ENCODE results near the gene SHBG. TPM values are rescaled to one million over a fixed set of nuclear protein-coding genes. Genes with fewer than 3 reads are reported as not detected.
"Not testable (repeated sequence)": the region's sequence is repeated elsewhere in the genome, so short reads cannot be mapped to it uniquely, and the experiment has no call there.

SHBG gene
- total RNA-seq, 2 experiments from 2014 or later = not detected

DNA sequence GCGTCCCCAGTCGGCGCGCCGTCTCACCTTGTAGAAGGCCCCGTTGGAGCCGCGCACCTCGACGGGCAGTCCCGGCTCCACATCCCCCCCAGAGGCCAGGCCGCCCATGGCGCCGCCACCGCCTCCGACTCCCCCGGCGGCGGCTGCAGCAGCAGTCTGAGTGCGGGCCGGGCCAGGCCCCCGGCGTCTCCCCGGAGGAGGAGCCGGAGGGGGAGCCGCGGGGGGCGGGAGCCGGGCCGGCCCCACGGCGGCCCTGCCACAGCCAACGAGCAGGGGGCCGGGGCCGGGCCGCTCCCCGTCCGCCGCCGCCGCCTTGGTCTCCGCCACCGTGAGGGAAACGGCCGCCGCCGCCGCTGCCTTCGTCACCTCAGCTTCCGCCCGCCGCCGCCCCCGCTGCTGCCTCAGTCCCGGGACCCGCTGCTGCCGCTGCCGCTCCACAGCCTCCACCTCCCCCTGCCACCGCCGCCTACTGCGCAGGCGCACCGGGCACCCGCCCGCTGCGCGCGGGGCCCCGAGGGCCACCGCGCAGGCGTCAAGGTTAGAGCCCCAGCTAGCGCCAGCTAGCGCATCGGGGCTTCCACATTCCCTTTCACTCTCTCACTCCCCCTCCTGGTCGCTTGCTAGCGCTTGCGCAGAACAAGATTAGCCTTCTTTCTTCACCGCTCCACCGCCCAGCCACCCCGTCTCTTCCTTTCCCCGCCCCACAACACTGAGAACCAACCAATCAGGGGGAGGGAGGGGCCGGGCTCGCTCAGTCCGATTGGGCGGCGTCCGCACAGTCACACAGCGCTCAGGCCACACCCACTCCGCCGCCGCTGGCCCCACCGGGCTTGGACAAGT is 15.3 kb upstream of the SHBG start, which contains the start of gene FXR2:
FXR2 (minus strand) TSS at position 473 of the 840 bp plus-strand sequence; CDS start at position 108, 365 bp downstream.
- intact Hi-C loops (cut with micrococcal nuclease) = loop anchor here (1.0 to 2.0 kb wide), 8 partner anchors 13 to 505 kb away; partner anchors contain the start of genes POLR2A and SAT2
- H3K27me3 Mint-ChIP-seq = no peaks in the 10 kb centered on the region
- H3K36me3 Mint-ChIP-seq = peaks cover 5% of the 10 kb centered on the region
- H3K27ac Mint-ChIP-seq = peak within 1 kb of the TSS; percentile 87
- H3K4me3 Mint-ChIP-seq = peak within 1 kb of the TSS; percentile 87
- peak; percentile 100 for DNase-seq
- H3K4me1 Mint-ChIP-seq (ENCODE audit: low read depth) = peaks cover 31% of the 10 kb centered on the region
- CTCF ChIA-PET = interaction anchor here (0.6 to 5.5 kb wide), 19 partner anchors 8 to 259 kb away, joined by 3 to 38 read pairs (median 4); partner anchors contain the start of genes MPDU1, SAT2, SENP3 and SOX15
- H3K9me3 Mint-ChIP-seq = no peaks in the 10 kb centered on the region
- POLR2A ChIA-PET = interaction anchor here (0.6 to 3.8 kb wide), 7 partner anchors 12 to 74 kb away, joined by 3 to 31 read pairs (median 6); partner anchors contain the start of genes CD68, MPDU1, SAT2 and TP53

DNA sequence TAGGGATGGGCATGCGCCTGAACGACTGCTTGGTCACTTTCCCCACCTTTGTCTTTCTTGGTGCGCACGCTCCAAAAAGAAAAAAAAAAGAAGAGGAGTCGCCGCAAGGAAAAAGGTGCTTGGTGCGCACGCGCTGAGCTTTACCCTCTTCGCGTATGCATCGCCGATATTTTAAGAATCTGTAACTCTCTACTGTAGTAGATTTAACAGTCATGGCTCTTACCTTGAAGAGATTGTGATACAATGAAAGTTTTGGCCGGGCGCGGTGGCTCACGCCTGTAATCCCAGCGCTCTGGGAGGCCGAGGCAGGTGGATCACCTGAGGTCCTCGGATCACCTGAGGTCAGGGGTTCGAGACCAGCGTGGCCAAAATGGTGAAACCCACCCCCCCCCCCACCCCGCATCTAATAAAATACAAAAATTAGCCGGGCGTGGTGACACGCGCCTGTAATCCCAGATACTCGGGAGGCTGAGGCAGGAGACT is 14.6 kb upstream of the SHBG start:
- ChIA-PET POLR2A (interaction anchor here (0.6 to 3.8 kb wide), 8 partner anchors 12 to 174 kb away, joined by 3 to 31 read pairs (median 5); partner anchors contain the start of genes CD68, MPDU1, SAT2 and TP53), CTCF (interaction anchor here (0.6 to 5.5 kb wide), 15 partner anchors 9 to 260 kb away, joined by 3 to 38 read pairs (median 4); partner anchors contain the start of genes MPDU1, SAT2, SENP3 and SOX15)
- H3K9me3 Mint-ChIP-seq = no peaks in the 10 kb centered on the region
- H3K4me1 Mint-ChIP-seq (ENCODE audit: low read depth) = peaks cover 31% of the 10 kb centered on the region
- H3K27ac Mint-ChIP-seq = peak overlapping the region; percentile 87
- intact Hi-C loops (cut with micrococcal nuclease) = loop anchor here (1.0 to 2.0 kb wide), 6 partner anchors 12 to 504 kb away; partner anchors contain the start of genes POLR2A and SAT2
- no peak for DNase-seq
- H3K4me3 Mint-ChIP-seq = peak overlapping the region; percentile 78
- H3K36me3 Mint-ChIP-seq = peaks cover 5% of the 10 kb centered on the region
- H3K27me3 Mint-ChIP-seq = no peaks in the 10 kb centered on the region

DNA sequence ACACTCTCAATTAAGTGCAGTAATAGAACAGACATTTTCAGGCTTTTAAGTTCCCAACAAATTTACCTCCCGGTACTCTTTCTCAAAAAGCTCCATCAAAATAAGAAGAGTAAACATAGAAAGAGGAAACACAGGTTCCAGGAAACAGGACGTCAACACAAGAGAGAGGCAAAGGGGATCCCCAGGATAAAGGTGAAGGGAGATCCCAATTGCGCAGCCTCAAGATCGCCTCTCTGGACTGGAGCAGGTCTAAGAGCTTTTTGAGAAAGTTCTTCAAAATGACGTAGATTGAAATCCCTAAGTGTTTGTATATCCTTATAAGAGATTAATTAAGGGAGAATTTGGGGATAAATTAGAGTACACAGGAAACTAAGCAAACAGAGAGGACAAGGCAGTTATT is 11.3 kb upstream of the SHBG start:
- ChIA-PET POLR2A (no interaction called here), CTCF (interaction anchor here (1.0 kb wide), 1 partner anchor 9 kb away, joined by 5 read pairs; the partner anchor contains the start of gene SAT2)
- Mint-ChIP-seq H3K36me3 (no peaks in the 10 kb centered on the region), H3K4me3 (no peak overlapping the region), H3K9me3 (no peaks in the 10 kb centered on the region), H3K27me3 (no peaks in the 10 kb centered on the region), H3K27ac (no peak overlapping the region), H3K4me1 (ENCODE audit: low read depth) (peaks cover 2% of the 10 kb centered on the region)
- intact Hi-C loops (cut with micrococcal nuclease) = no loop called here
- DNase-seq = no peak

DNA sequence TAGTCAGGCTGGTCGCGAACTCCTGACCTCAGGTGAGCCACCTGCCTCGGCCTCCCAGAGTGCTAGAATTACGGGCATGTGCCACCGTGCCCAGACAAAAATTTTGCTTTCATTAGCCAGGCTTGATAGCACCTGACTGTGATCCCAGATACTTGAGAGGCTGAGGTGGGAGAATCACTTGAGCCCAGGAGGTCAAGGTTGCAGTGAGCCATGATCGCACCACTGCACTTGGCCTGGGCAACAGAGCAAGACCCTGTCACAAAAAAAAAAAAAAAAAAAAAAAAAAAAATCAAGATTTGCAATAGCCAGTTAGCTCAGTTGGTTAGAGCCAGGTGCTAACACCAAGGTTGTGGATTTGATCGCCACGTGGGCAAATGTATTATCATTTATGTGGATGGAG is 9.1 kb upstream of the SHBG start:
- no peak for DNase-seq
- Mint-ChIP-seq H3K9me3 (no peaks in the 10 kb centered on the region), H3K4me1 (ENCODE audit: low read depth) (no peaks in the 10 kb centered on the region), H3K27me3 (no peaks in the 10 kb centered on the region), H3K4me3 (no peak overlapping the region), H3K36me3 (no peaks in the 10 kb centered on the region), H3K27ac (no peak overlapping the region)
- ChIA-PET CTCF (interaction anchor here (0.6 to 1.5 kb wide), 4 partner anchors 11 to 440 kb away, joined by 3 read pairs; no protein-coding TSS in a partner anchor), POLR2A (interaction anchor here (1.6 kb wide), 1 partner anchor 18 kb away, joined by 3 read pairs; no protein-coding TSS in a partner anchor)
- intact Hi-C loops (cut with micrococcal nuclease) = no loop called here

DNA sequence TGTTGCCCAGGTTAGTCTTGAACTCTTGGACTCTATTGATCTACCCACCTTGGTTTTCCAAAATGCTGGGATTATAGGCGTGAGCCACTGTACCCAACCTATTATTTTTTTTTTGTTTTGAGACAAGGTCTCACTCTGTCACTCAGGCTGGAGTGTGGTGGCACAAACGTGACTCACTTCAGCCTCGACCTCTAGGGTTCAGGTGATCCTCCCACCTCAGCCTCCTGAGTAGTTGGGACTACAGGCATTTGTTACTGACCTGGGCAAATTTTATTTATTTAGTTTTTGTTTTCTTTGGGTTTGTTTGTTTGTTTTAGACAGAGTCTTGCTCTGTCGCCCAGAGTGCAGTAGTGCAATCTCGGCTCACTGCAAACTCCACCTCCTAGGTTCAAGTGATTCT is 6.3 kb upstream of the SHBG start:
- no peak overlapping the region for H3K27ac Mint-ChIP-seq
- intact Hi-C loops (cut with micrococcal nuclease) = no loop called here
- ChIA-PET CTCF (no interaction called here), POLR2A (no interaction called here)
- peaks cover 11% of the 10 kb centered on the region for H3K4me1 Mint-ChIP-seq (ENCODE audit: low read depth)
- no peaks in the 10 kb centered on the region for H3K27me3 Mint-ChIP-seq
- no peak overlapping the region for H3K4me3 Mint-ChIP-seq
- no peaks in the 10 kb centered on the region for H3K36me3 Mint-ChIP-seq
- no peaks in the 10 kb centered on the region for H3K9me3 Mint-ChIP-seq
- no peak for DNase-seq

DNA sequence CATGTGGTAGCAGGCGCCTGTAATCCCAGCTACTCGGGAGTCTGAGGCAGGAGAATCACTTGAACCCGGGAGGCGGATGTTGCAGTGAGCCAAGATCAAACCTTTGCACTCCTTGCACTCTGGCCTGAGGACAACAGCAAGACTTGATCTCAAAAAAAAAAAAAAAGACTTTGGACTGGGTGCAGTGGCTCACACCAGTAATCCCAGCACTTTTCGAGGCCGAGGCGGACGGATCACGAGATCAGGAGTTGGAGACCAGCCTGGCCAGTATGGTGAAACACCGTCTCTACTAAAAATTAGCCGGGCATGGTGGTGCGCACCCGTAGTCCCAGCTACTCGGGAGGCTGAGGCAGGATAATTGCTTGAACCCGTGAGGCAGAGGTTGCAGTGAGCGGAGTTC is 4.2 kb upstream of the SHBG start:
- H3K27me3 Mint-ChIP-seq; POLR2A ChIA-PET; H3K4me3 Mint-ChIP-seq; H3K9me3 Mint-ChIP-seq; DNase-seq; H3K27ac Mint-ChIP-seq; H3K36me3 Mint-ChIP-seq; intact Hi-C loops (cut with micrococcal nuclease): not testable (repeated sequence)
- peaks cover 11% of the 10 kb centered on the region for H3K4me1 Mint-ChIP-seq (ENCODE audit: low read depth)
- CTCF ChIA-PET = interaction anchor here (0.6 to 3.1 kb wide), 2 partner anchors 10 to 62 kb away, joined by 4 to 26 read pairs; partner anchors contain the start of genes TP53 and WRAP53

DNA sequence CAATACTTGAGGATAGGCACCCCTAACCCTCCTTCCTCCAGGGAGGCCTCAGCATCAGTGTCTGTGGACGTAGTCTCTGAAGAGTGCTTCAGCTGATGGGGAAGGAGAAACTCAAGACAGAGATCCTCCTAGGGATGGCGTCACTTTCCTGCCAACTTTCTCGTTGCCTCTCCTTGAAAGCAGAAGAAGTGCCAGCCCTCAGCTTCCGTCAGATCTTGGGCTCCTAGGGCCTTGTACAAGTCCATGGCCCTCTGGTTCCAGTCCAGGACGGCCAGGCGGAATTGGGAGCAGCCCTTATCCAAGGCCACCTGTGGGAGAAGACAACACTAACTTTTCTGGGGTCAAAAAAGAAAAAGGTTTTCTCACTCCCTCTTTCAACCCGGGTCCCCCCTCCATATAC is 3.6 kb upstream of the SHBG start:
- ChIA-PET CTCF (interaction anchor here (1.8 to 3.1 kb wide), 3 partner anchors 11 to 61 kb away, joined by 9 to 26 read pairs (median 16); partner anchors contain the start of genes FXR2, TP53 and WRAP53), POLR2A (interaction anchor here (2.0 to 2.4 kb wide), 2 partner anchors 11 to 60 kb away, joined by 7 to 24 read pairs; partner anchors contain the start of genes FXR2, TP53 and WRAP53)
- peak overlapping the region; percentile 89 for H3K4me3 Mint-ChIP-seq
- no peak overlapping the region for H3K27ac Mint-ChIP-seq
- peaks cover 11% of the 10 kb centered on the region for H3K4me1 Mint-ChIP-seq (ENCODE audit: low read depth)
- no peak for DNase-seq
- intact Hi-C loops (cut with micrococcal nuclease) = no loop called here
- H3K36me3 Mint-ChIP-seq = no peaks in the 10 kb centered on the region
- no peaks in the 10 kb centered on the region for H3K27me3 Mint-ChIP-seq
- no peaks in the 10 kb centered on the region for H3K9me3 Mint-ChIP-seq

DNA sequence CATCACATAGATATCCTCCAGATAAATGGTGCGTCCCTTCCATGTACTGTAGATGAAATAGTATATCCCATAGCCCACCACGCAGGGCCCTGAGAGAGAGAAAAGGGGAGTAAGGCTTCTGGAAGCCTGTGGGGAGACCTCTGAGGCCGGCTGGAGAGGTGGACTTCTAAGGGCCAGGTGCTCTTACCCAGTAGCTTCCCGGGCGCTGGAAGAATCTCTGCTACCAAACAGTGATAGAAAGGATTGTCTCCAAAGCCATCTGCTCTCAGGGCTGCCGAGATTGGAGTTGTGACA is 3.0 kb upstream of the SHBG start:
- H3K36me3 Mint-ChIP-seq = no peaks in the 10 kb centered on the region
- H3K9me3 Mint-ChIP-seq = no peaks in the 10 kb centered on the region
- ChIA-PET CTCF (interaction anchor here (1.2 to 3.1 kb wide), 6 partner anchors 9 to 61 kb away, joined by 4 to 26 read pairs (median 7); partner anchors contain the start of genes FXR2, MPDU1, TP53 and WRAP53), POLR2A (interaction anchor here (0.9 to 2.4 kb wide), 4 partner anchors 12 to 60 kb away, joined by 3 to 24 read pairs (median 6); partner anchors contain the start of genes ATP1B2, FXR2, TP53 and WRAP53)
- H3K27me3 Mint-ChIP-seq = no peaks in the 10 kb centered on the region
- no peak overlapping the region for H3K27ac Mint-ChIP-seq
- H3K4me1 Mint-ChIP-seq (ENCODE audit: low read depth) = peaks cover 11% of the 10 kb centered on the region
- peak overlapping the region; percentile 89 for H3K4me3 Mint-ChIP-seq
- intact Hi-C loops (cut with micrococcal nuclease) = loop anchor here (1.0 kb wide), 1 partner anchor 12 kb away; no protein-coding TSS in a partner anchor
- no peak for DNase-seq

DNA sequence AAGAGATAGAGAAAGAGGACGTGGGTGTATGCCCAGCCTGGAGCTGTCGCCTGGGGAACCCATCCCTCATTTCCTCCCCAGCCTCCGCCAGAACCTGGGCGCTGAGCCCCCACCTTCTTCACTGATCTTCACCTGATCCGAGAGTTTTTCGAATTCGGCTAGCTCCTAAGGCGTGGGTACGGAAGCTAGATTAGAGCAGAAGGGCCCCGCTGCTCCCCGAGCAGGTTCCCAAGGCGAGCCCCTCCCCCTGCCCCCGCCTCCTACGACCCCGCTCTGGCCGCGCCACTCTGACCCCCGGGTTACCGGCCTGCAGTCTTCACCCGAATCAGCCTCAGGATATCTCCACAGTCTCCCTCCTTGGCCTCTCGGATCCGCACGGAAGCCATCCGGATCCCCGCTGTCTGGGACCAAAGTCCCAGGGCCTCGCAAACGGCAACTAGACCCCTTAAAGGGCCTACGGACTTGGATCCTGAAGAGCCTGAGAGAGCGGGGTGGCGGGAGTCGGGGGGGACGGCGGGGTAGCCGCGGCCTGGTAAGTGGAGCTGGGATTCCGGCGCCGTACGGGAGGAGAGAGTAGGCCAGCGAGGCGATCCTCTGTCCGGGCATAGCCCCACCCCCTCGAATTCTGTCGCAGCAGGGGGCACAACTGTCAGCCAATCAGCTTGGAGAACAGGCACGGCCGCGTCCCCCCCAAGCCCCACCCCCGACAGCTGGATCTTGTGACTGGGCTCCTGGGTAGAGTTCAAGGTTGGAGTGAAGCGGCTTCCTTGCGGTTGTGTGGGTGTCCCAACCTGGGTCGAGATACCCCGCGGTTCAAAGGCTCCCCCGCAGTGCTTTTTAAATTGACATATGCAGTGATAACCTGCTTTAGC is 2.4 kb upstream of the SHBG start, which contains the start of gene SAT2:
SAT2 (minus strand) TSS at position 572 of the 872 bp plus-strand sequence; CDS start at position 386, 186 bp downstream.
- H3K27me3 Mint-ChIP-seq = no peaks in the 10 kb centered on the region
- H3K9me3 Mint-ChIP-seq = no peaks in the 10 kb centered on the region
- peaks cover 11% of the 10 kb centered on the region for H3K4me1 Mint-ChIP-seq (ENCODE audit: low read depth)
- intact Hi-C loops (cut with micrococcal nuclease) = loop anchor here (1.0 kb wide), 1 partner anchor 12 kb away; no protein-coding TSS in a partner anchor
- CTCF ChIA-PET = interaction anchor here (0.7 to 3.1 kb wide), 10 partner anchors 10 to 115 kb away, joined by 3 to 26 read pairs (median 4); partner anchors contain the start of genes FXR2, MPDU1, TP53 and WRAP53
- POLR2A ChIA-PET = interaction anchor here (0.9 to 2.4 kb wide), 4 partner anchors 12 to 59 kb away, joined by 3 to 24 read pairs (median 6); partner anchors contain the start of genes ATP1B2, FXR2, TP53 and WRAP53
- peak within 1 kb of the TSS; percentile 89 for H3K4me3 Mint-ChIP-seq
- DNase-seq = peak; percentile 92
- H3K36me3 Mint-ChIP-seq = no peaks in the 10 kb centered on the region
- peak within 1 kb of the TSS; percentile 58 for H3K27ac Mint-ChIP-seq

DNA sequence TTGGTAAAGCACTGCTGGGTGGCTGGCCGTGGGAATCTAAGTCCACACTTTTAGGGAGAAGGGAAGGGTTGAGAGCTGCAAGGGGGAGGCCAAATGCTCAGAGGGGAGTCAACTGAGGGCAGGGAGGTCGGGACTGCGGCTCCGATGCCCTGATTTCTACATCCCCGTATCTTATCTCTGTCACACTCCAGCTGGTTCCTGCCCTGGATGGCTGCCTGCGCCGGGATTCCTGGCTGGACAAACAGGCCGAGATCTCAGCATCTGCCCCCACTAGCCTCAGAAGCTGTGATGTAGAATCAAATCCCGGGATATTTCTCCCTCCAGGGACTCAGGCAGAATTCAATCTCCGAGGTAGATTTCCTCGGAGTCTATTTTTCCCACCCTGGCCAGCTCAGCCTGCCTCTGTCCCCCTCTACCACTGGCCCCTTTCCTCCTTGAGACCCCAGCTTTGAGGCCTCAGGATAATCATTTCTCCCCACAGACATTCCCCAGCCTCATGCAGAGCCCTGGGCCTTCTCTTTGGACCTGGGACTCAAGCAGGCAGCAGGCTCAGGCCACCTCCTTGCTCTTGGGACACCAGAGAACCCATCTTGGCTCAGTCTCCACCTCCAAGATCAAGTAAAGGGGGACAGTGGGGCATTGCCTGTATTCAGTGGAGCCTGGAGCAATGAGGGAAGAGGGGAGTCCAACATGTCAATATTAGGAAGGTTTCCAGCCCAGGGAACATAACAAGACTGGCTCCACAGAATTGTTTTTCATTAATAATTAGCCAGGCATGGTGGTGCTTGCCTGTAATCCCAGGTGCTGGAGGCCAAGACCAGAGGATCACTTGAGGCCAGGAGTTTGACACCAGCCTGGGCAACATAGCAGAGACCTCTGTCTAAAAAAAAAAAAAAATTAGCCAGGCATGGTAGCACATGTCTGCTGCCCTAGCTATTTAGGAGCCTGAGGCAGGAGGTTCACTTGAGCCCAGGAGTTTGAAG is 1.8 kb downstream of the SHBG start:
- Mint-ChIP-seq H3K36me3 (no peaks in the 10 kb centered on the region), H3K27me3 (no peaks in the 10 kb centered on the region), H3K4me1 (ENCODE audit: low read depth) (peaks cover 6% of the 10 kb centered on the region), H3K27ac (no peak overlapping the region), H3K4me3 (no peak overlapping the region), H3K9me3 (no peaks in the 10 kb centered on the region)
- ChIA-PET CTCF (interaction anchor here (0.8 to 5.8 kb wide), 10 partner anchors 11 to 123 kb away, joined by 3 to 61 read pairs (median 4); partner anchors contain the start of genes DNAH2, FXR2, TP53 and WRAP53), POLR2A (interaction anchor here (1.9 kb wide), 1 partner anchor 55 kb away, joined by 11 read pairs; the partner anchor contains the start of gene TP53)
- no peak for DNase-seq
- intact Hi-C loops (cut with micrococcal nuclease) = loop anchor here (1.0 kb wide), 1 partner anchor 57 kb away; the partner anchor contains the start of gene WRAP53

All from activated CD4-positive, alpha-beta memory T cell treated with anti-CD3 and anti-CD28 coated beads for 36 hours (primary cell).